Fibroblast of lung (primary cell): ENCODE measurements around the gene PSMC5.
"Not testable (repeated sequence)": the region's sequence is repeated elsewhere in the genome, so short reads cannot be mapped to it uniquely, and the experiment has no call there.

ENCODE experiments used
- CTCF ChIP-seq, 2 donors: IDR thresholded peaks in 1 of 2; conservative IDR thresholded peaks in 1 of 2; 1 replicate in 1 of 2; 2 replicates in 1 of 2; pipeline ENCODE4 v1.5.1; 2011 to 2012; ENCODE audit warnings: low read length in 2 of 2, control low read depth in 1 of 2, inconsistent platforms in 1 of 2, low read depth in 1 of 2, mild to moderate bottlenecking in 1 of 2
- EZH2 ChIP-seq: IDR thresholded peaks from 2 replicates; pipeline ENCODE4 v1.5.1; 2012; ENCODE audit warnings: low read length, control low read depth, mild to moderate bottlenecking; ENCODE audit errors: missing control alignments

GRCh38 chr17:63878413-63878812 is 51.2 kb downstream of the PSMC5 start:
- not testable (repeated sequence) for TF ChIP-seq CTCF (conservative IDR thresholded peaks at IDR 0.05 in 1 of 2, IDR thresholded peaks at IDR 0.05 in 1 of 2; ENCODE audit: low read depth in 1 of 2, low read length in 2 of 2); EZH2
